OCI-LY3 (cell line): ENCODE results near the gene VPS13A.

ENCODE experiments used
- CTCF ChIP-seq: fragments of 200-600, 300-600 bp; sonication (generic); IDR thresholded peaks from 2 replicates; pipeline ENCODE4 v1.5.1; 2014; ENCODE audit warnings: antibody characterized with exemption, low read length, low read depth
- EZH2phosphoT487 ChIP-seq: fragments of 200-600 bp; shearing (Covaris generic); IDR thresholded peaks from 2 replicates; pipeline ENCODE4 v1.6.1; 2018; ENCODE audit warnings: antibody characterized with exemption, mixed run types, low read depth

- TF ChIP-seq CTCF, result no peak
- TF ChIP-seq EZH2phosphoT487, result no peak
These were observed 276.7 kb downstream of the VPS13A start for GRCh38 chr9:77453825-77454647.
